CD8-positive, alpha-beta memory T cell (primary cell): ENCODE results near the gene ITPR3. TPM values are rescaled to one million over a fixed set of nuclear protein-coding genes. Genes with fewer than 3 reads are reported as not detected.

Experiments
- CTCF ChIA-PET: fragments of 350-600 bp; sonication (Branson Sonifier 250); formaldehyde crosslinking; loops from one replicate; lab custom pipeline; 2021; ENCODE audit warnings: antibody characterized with exemption; lab: Charles Lee
- POLR2A ChIA-PET: fragments of 350-600 bp; sonication (Branson Sonifier 250); formaldehyde crosslinking; loops from one replicate; lab custom pipeline; 2021; ENCODE audit warnings: antibody characterized with exemption; lab: Charles Lee
- DNase-seq, 5 donors: peaks; one replicate each; pipeline versions ENCODE4 v3.0.0 to v3.0.0-alpha.2; 2020 to 2022; ENCODE audit warnings: mixed read lengths in 1 of 5
- H3K27ac ChIP-seq: one replicate; pipeline ENCODE4 v1.7.0; 2013; ENCODE audit warnings: low read depth, mild to moderate bottlenecking, low read length, moderate library complexity
- H3K27me3 ChIP-seq: 2 replicates; pipeline ENCODE4 v1.7.0; 2013; ENCODE audit warnings: low read length, mild to moderate bottlenecking; ENCODE audit not compliant: insufficient read depth, poor library complexity, severe bottlenecking
- H3K36me3 ChIP-seq: 2 replicates; pipeline ENCODE4 v1.7.0; 2013; ENCODE audit warnings: mild to moderate bottlenecking, low read length, moderate library complexity; ENCODE audit not compliant: insufficient read depth
- H3K4me1 ChIP-seq: 2 replicates; pipeline ENCODE4 v1.7.0; 2013; ENCODE audit warnings: mild to moderate bottlenecking, low read length, moderate library complexity; ENCODE audit not compliant: insufficient read depth
- H3K4me3 ChIP-seq: 2 replicates; pipeline ENCODE4 v1.7.0; 2013; ENCODE audit warnings: mild to moderate bottlenecking, low read length
- H3K9me3 ChIP-seq: 2 replicates; pipeline ENCODE4 v1.7.0; 2013; ENCODE audit warnings: mild to moderate bottlenecking, low read length
- H3K27ac Mint-ChIP-seq, 8 donors: one replicate each; pipeline ENCODE4 v1.8.0; 2020 to 2021; ENCODE audit warnings: mixed read lengths in 8 of 8, mild to moderate bottlenecking in 6 of 8, inconsistent platforms in 3 of 8, moderate library complexity in 3 of 8
- H3K27me3 Mint-ChIP-seq, 2 donors: one replicate each; pipeline ENCODE4 v1.8.0; 2020 to 2021; ENCODE audit warnings: mixed read lengths in 2 of 2, mild to moderate bottlenecking in 1 of 2, moderate library complexity in 1 of 2
- H3K36me3 Mint-ChIP-seq, 3 donors: one replicate each; pipeline ENCODE4 v1.8.0; 2020 to 2021; ENCODE audit warnings: mixed read lengths in 3 of 3, inconsistent platforms in 1 of 3, mild to moderate bottlenecking in 1 of 3
- H3K4me1 Mint-ChIP-seq, 3 donors: one replicate each; pipeline ENCODE4 v1.8.0; 2020 to 2021; ENCODE audit warnings: mixed read lengths in 3 of 3, inconsistent platforms in 1 of 3, mild to moderate bottlenecking in 1 of 3
- H3K4me3 Mint-ChIP-seq, 7 donors: one replicate each; pipeline ENCODE4 v1.8.0; 2020 to 2021; ENCODE audit warnings: mixed read lengths in 7 of 7, mild to moderate bottlenecking in 6 of 7, moderate library complexity in 4 of 7, inconsistent platforms in 2 of 7
- H3K9me3 Mint-ChIP-seq, 5 donors: one replicate each; pipeline ENCODE4 v1.8.0; 2020 to 2022; ENCODE audit warnings: mixed read lengths in 5 of 5, mild to moderate bottlenecking in 3 of 5, moderate library complexity in 2 of 5, inconsistent platforms in 1 of 5
- polyA plus RNA-seq: library from polyadenylated mRNA; unstranded; fragments of 300-500 nt; fragmentation: Illumina TruSeq; gene quantifications from one replicate; pipeline ENCODE4 v1.2.3, GENCODE V29; 2021
- total RNA-seq, 2 experiments: library from RNA; stranded (reverse); gene quantifications; one replicate each; pipeline ENCODE4 v1.2.3, GENCODE V29; 2021

Gene ITPR3
- total and polyA plus RNA-seq, 3 experiments from 2014 or later = 7.9 to 43.3 (median 42.0) TPM

- no peaks in the 10 kb centered on the region for H3K27me3 ChIP-seq
- Mint-ChIP-seq H3K9me3 (no peaks in the 10 kb centered on the region), H3K27me3 (peaks cover 14 to 32% of the 10 kb centered on the region in 2 donors), H3K4me3 (no peak overlapping the region), H3K4me1 (peaks cover 3 to 5% (median 4%) of the 10 kb centered on the region in 3 donors), H3K27ac (no peak overlapping the region), H3K36me3 (no peaks in the 10 kb centered on the region)
- DNase-seq = no peak
- no peaks in the 10 kb centered on the region for H3K9me3 ChIP-seq
- H3K36me3 ChIP-seq = no peaks in the 10 kb centered on the region
- peaks cover 11% of the 10 kb centered on the region for H3K4me1 ChIP-seq
- no peak overlapping the region for H3K27ac ChIP-seq
- CTCF ChIA-PET = interaction anchor here (1.7 kb wide), 1 partner anchor 8 kb away, joined by 6 read pairs; the partner anchor contains the start of gene UQCC2
- POLR2A ChIA-PET = no interaction called here
- no peak overlapping the region for H3K4me3 ChIP-seq
These were observed 98.3 kb downstream of the ITPR3 start for GRCh38 chr6:33719326-33719987.

DNA sequence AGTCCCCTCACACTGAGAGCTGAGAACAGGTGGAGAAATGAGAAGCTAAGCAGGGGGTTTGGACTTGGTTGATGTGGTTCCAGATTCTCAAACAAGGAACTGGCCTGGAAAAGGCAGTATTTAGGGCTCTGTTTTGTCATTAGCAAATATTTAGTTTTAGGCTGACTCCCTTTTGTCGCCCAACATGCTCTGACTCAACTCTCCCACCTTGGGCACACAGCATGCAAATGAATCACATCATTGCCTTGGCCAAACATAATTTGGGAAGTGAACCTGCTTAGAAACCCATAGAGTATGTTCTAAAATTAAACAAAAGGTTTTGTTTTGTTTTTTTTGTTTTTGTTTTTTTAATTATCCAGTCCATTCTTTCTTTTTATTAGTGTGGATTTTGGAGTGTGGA lies 99.9 kb downstream of the ITPR3 start:
- no peak for DNase-seq
- no peaks in the 10 kb centered on the region for H3K36me3 Mint-ChIP-seq
- Histone ChIP-seq H3K4me3 (no peak overlapping the region), H3K9me3 (no peaks in the 10 kb centered on the region), H3K4me1 (peaks cover 14% of the 10 kb centered on the region), H3K36me3 (no peaks in the 10 kb centered on the region), H3K27ac (no peak overlapping the region), H3K27me3 (no peaks in the 10 kb centered on the region)
- H3K4me1 Mint-ChIP-seq = peaks cover 5 to 8% (median 7%) of the 10 kb centered on the region in 3 donors
- H3K27ac Mint-ChIP-seq = no peak overlapping the region
- ChIA-PET CTCF (interaction anchor here (1.7 kb wide), 1 partner anchor 10 kb away, joined by 6 read pairs; the partner anchor contains the start of gene UQCC2), POLR2A (no interaction called here)
- H3K4me3 Mint-ChIP-seq = no peak overlapping the region
- no peaks in the 10 kb centered on the region for H3K9me3 Mint-ChIP-seq
- H3K27me3 Mint-ChIP-seq = peaks cover 15 to 42% of the 10 kb centered on the region in 2 donors

DNA sequence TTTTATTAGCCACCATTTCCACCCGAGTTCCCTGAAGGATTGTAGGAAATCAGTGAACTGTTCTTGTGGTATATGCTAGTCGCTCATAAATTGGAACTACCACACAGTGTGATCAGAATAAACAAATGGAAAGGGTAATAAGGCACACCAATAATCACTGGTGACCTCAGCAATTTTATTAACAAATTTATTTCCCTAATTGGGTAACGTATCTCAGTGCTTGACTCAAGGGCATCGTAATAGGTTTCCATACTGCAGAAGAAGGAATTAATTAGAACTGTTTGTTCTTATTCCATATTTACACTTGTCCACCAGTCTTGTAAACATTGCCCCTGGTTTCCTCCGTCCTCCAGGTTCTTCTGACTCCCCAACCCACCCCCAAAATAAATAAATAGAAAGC lies 100.4 kb downstream of the ITPR3 start:
- H3K9me3 ChIP-seq = no peaks in the 10 kb centered on the region
- no peaks in the 10 kb centered on the region for H3K27me3 ChIP-seq
- peaks cover 14% of the 10 kb centered on the region for H3K4me1 ChIP-seq
- POLR2A ChIA-PET = no interaction called here
- Mint-ChIP-seq H3K4me1 (peaks cover 5 to 8% (median 7%) of the 10 kb centered on the region in 3 donors), H3K4me3 (no peak overlapping the region), H3K27ac (no peak overlapping the region), H3K9me3 (no peaks in the 10 kb centered on the region), H3K36me3 (no peaks in the 10 kb centered on the region), H3K27me3 (peaks cover 15 to 45% of the 10 kb centered on the region in 2 donors)
- no peak overlapping the region for H3K27ac ChIP-seq
- no peaks in the 10 kb centered on the region for H3K36me3 ChIP-seq
- CTCF ChIA-PET = no interaction called here
- no peak overlapping the region for H3K4me3 ChIP-seq
- DNase-seq = no peak

- H3K9me3 Mint-ChIP-seq = no peaks in the 10 kb centered on the region
- Histone ChIP-seq H3K27ac (no peak overlapping the region), H3K27me3 (no peaks in the 10 kb centered on the region), H3K4me3 (no peak overlapping the region), H3K4me1 (peaks cover 14% of the 10 kb centered on the region), H3K36me3 (no peaks in the 10 kb centered on the region), H3K9me3 (no peaks in the 10 kb centered on the region)
- no peak for DNase-seq
- CTCF ChIA-PET = no interaction called here
- no peak overlapping the region for H3K27ac Mint-ChIP-seq
- H3K4me1 Mint-ChIP-seq = peaks cover 5 to 8% (median 7%) of the 10 kb centered on the region in 3 donors
- no peak overlapping the region for H3K4me3 Mint-ChIP-seq
- peaks cover 15 to 48% of the 10 kb centered on the region in 2 donors for H3K27me3 Mint-ChIP-seq
- POLR2A ChIA-PET = interaction anchor here (0.5 kb wide), 1 partner anchor 207 kb away, joined by 3 read pairs; no protein-coding TSS in a partner anchor
- no peaks in the 10 kb centered on the region for H3K36me3 Mint-ChIP-seq
These were observed 101.0 kb downstream of the ITPR3 start for GRCh38 chr6:33722103-33722623.

- no peaks in the 10 kb centered on the region for H3K27me3 ChIP-seq
- DNase-seq = no peak
- H3K36me3 Mint-ChIP-seq = no peaks in the 10 kb centered on the region
- no peak overlapping the region for H3K4me3 Mint-ChIP-seq
- H3K4me1 ChIP-seq = peaks cover 14% of the 10 kb centered on the region
- no peaks in the 10 kb centered on the region for H3K9me3 ChIP-seq
- no peak overlapping the region for H3K27ac ChIP-seq
- H3K27me3 Mint-ChIP-seq = peaks cover 17 to 51% of the 10 kb centered on the region in 2 donors
- H3K27ac Mint-ChIP-seq = no peak overlapping the region
- H3K36me3 ChIP-seq = no peaks in the 10 kb centered on the region
- peaks cover 5 to 8% (median 7%) of the 10 kb centered on the region in 3 donors for H3K4me1 Mint-ChIP-seq
- CTCF ChIA-PET = interaction anchor here (1.4 kb wide), 1 partner anchor 23 kb away, joined by 3 read pairs; no protein-coding TSS in a partner anchor
- no peaks in the 10 kb centered on the region for H3K9me3 Mint-ChIP-seq
- POLR2A ChIA-PET = no interaction called here
- peak overlapping the region; percentile 20 for H3K4me3 ChIP-seq
These were observed 102.4 kb downstream of the ITPR3 start for GRCh38 chr6:33723371-33724085.

- no peak overlapping the region for H3K4me3 Mint-ChIP-seq
- Histone ChIP-seq H3K4me1 (peaks cover 14% of the 10 kb centered on the region), H3K9me3 (no peaks in the 10 kb centered on the region), H3K27ac (no peak overlapping the region), H3K4me3 (peak overlapping the region; percentile 20), H3K27me3 (no peaks in the 10 kb centered on the region), H3K36me3 (no peaks in the 10 kb centered on the region)
- peaks cover 5 to 8% (median 7%) of the 10 kb centered on the region in 3 donors for H3K4me1 Mint-ChIP-seq
- no peaks in the 10 kb centered on the region for H3K9me3 Mint-ChIP-seq
- ChIA-PET CTCF (interaction anchor here (1.4 kb wide), 1 partner anchor 22 kb away, joined by 3 read pairs; no protein-coding TSS in a partner anchor), POLR2A (no interaction called here)
- peak in 1 of 5 donors; percentile 18 for DNase-seq
- H3K36me3 Mint-ChIP-seq = no peaks in the 10 kb centered on the region
- H3K27ac Mint-ChIP-seq = no peak overlapping the region
- peaks cover 17 to 51% of the 10 kb centered on the region in 2 donors for H3K27me3 Mint-ChIP-seq
These were observed 103.2 kb downstream of the ITPR3 start for GRCh38 chr6:33724102-33725023.

GRCh38 chr6:33725222-33725621 lies 104.1 kb downstream of the ITPR3 start:
- peaks cover 14% of the 10 kb centered on the region for H3K4me1 ChIP-seq
- POLR2A ChIA-PET = no interaction called here
- H3K9me3 ChIP-seq = no peaks in the 10 kb centered on the region
- Mint-ChIP-seq H3K4me3 (no peak overlapping the region), H3K4me1 (peaks cover 5 to 8% (median 7%) of the 10 kb centered on the region in 3 donors), H3K27ac (peak overlapping the region in 1 of 8 donors; percentile 43), H3K9me3 (no peaks in the 10 kb centered on the region), H3K36me3 (no peaks in the 10 kb centered on the region), H3K27me3 (peaks cover 16 to 48% of the 10 kb centered on the region in 2 donors)
- no peak overlapping the region for H3K4me3 ChIP-seq
- H3K27me3 ChIP-seq = no peaks in the 10 kb centered on the region
- CTCF ChIA-PET = interaction anchor here (1.3 kb wide), 2 partner anchors 12 to 19 kb away, joined by 4 read pairs; no protein-coding TSS in a partner anchor
- DNase-seq = no peak
- no peaks in the 10 kb centered on the region for H3K36me3 ChIP-seq
- H3K27ac ChIP-seq = no peak overlapping the region
